ENCODE results near the gene DENND6B. TPM values are rescaled to one million over a fixed set of nuclear protein-coding genes. Genes with fewer than 3 reads are reported as not detected.

Gene DENND6B
- total RNA-seq, 1 donor from 2014 or later = 2.7 TPM

DNA sequence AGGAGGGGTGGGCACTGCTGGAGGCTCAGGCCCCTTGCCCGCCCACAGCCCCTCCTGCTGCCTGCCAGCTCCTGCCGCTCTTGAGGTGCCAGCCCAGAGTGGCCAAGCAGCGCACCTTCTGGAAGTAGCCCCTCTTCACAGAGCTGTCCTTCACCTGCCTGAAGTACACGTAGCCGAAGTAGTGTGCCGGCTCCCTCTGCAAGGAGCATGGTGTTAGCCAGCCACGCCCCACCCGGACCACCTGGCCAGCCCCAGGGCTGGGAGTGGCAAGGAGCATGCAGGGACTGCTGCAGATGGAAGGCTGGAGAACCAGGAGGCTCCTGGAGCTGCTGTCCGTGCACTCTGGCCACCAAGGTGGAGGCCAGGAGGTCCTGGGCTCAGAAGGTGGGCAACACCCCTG lies 9.6 kb downstream of the DENND6B start:
- intact Hi-C loops (cut with micrococcal nuclease) = no loop called here
- no peaks in the 10 kb centered on the region for H3K9me3 Mint-ChIP-seq

DNA sequence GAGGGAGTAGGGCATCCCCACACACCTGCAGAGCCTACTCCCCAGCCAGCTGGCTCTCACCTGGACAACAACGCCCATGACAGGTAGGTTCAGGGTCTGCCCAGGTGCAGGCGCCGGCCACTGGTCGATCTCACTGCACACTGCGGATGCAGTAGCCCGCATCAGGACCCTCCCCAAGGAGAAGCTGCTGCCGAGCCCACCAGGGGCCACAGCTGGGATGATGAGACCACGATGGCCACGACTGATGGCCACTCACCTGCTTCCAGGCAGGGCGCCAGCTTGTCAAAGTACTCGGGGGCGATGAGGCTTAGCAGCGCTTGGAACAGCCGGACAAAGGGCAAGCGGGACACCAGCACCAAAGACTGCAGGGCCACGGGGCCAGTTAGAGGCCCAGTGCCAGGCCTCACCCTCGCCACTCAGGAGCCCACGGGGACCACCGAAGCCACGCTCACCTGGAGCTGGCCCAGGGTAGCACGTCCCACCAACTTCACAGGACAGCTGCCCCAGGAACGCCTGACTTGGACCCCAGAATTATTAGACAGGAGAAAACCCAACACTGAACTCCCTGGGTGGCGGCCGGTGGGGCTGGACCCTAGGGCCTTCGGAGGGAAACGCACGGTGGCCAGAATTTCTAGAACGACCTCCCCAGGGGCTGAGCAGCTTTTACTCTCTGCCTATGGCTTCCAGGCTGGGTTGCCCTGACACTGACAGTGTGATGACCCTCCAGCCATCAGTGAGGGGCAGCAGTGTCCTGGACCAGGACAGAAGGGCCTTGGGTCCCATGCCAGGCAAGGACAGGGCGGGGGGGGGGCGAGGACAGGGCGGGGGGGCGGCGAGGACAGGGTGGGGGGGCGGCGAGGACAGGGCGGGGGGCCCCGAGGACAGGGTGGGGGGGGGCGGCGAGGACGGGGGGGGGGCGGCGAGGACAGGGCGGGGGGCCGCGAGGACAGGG lies 10.4 kb downstream of the DENND6B start:
- Mint-ChIP-seq H3K4me1 (ENCODE audit: low read depth) (peaks cover 11% of the 10 kb centered on the region), H3K9me3 (no peaks in the 10 kb centered on the region), H3K36me3 (ENCODE audit: low read depth) (no peaks in the 10 kb centered on the region), H3K27ac (no peak overlapping the region), H3K4me3 (ENCODE audit: low read depth) (no peak overlapping the region), H3K27me3 (ENCODE audit: low read depth) (no peaks in the 10 kb centered on the region)
- intact Hi-C loops (cut with micrococcal nuclease) = no loop called here
- no peak for DNase-seq (ENCODE audit: low spot score)

More for the DNA sequence above, 9.6 kb downstream of the DENND6B start:
- no peaks in the 10 kb centered on the region for H3K27me3 Mint-ChIP-seq (ENCODE audit: low read depth)
- DNase-seq (ENCODE audit: low spot score) = no peak
- H3K27ac Mint-ChIP-seq = no peak overlapping the region
- no peak overlapping the region for H3K4me3 Mint-ChIP-seq (ENCODE audit: low read depth)
- H3K36me3 Mint-ChIP-seq (ENCODE audit: low read depth) = no peaks in the 10 kb centered on the region
- peaks cover 11% of the 10 kb centered on the region for H3K4me1 Mint-ChIP-seq (ENCODE audit: low read depth)

DNA sequence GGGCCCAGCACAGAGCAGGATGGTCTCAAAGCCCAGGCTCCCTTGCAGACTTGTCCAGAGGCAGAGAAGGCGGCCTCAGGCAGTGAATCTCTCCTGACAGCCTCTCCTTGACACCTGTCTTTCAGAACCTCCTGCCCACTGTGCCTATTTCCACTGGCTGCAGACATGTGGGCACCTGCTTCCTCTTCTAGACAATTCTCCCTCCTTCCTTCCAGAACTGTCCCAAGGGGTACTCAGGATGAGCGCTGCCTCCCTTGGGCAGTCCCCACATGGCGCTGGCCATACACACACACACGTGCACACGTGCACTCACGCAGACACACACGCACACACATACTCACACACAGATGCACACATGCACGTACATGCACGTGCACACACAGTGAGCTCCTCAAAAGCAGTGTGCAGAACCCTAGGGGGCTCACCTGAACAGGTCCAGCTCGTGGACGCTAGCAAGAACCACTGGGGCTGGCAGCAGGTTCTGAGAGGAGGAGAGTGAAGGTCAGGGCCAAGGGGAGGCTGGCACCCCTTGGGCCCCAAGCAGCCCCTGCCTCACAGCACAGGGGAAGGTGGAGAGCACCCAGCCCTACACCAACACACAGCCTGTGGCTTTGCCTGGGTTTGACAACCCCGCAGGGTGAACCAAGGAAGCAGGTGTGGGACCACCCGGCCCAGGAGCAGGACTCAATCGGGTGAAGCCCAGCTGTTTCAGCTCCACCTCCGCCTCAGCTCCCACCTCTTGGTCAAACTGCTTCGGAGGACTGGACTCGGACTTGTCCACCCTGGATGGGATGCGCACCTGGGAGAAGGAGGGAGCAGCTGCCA lies 11.3 kb downstream of the DENND6B start:
- Mint-ChIP-seq H3K4me1 (ENCODE audit: low read depth) (peaks cover 11% of the 10 kb centered on the region), H3K36me3 (ENCODE audit: low read depth) (no peaks in the 10 kb centered on the region), H3K27me3 (ENCODE audit: low read depth) (no peaks in the 10 kb centered on the region), H3K27ac (no peak overlapping the region), H3K9me3 (no peaks in the 10 kb centered on the region), H3K4me3 (ENCODE audit: low read depth) (no peak overlapping the region)
- intact Hi-C loops (cut with micrococcal nuclease) = no loop called here
- no peak for DNase-seq (ENCODE audit: low spot score)

DNA sequence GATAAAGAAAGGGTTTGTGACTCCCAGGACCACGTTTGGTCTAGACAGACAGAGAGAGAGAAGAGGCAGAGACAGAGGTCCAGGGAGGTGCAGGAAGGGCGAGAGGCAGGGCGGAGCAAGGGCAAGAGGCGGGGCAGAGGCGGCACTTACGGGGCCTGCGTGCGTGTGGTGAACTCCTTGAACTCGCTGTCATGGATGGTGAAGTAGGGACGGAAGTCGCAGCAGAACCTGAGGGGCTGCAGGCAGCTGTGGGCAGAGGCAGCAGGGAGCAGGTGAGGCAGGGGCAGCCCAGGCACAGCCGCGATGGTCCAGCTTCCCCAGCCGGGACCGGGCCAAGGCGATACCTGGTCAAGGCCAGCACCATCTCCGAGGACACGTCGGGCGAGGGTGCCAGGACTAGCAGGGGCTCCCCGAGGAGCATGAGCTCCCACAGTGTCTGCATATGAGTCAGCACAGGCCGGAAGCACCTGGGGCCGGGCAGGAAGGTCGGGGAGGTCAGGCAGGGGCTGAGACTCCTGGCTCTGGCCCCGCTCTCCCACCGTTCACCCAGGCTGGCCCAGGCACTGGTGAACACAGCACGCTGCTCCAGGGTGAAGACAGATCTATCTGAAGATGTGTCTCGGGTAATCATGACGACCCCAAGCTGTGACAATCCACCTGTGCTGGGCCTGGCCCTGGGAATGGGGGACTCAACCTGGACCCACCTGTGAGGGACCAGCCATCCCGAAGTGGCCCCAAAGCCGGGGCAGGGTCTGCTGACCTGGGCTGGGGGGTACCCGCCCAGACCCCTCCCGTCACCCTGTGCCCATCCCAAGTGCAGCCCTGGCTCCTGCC lies 12.1 kb downstream of the DENND6B start:
- H3K27ac Mint-ChIP-seq = peak overlapping the region; percentile 73
- DNase-seq (ENCODE audit: low spot score) = peak; percentile 72
- no peaks in the 10 kb centered on the region for H3K9me3 Mint-ChIP-seq
- peaks cover 11% of the 10 kb centered on the region for H3K4me1 Mint-ChIP-seq (ENCODE audit: low read depth)
- H3K36me3 Mint-ChIP-seq (ENCODE audit: low read depth) = no peaks in the 10 kb centered on the region
- no peaks in the 10 kb centered on the region for H3K27me3 Mint-ChIP-seq (ENCODE audit: low read depth)
- intact Hi-C loops (cut with micrococcal nuclease) = loop anchor here (5.0 kb wide), 1 partner anchor 42 kb away; the partner anchor contains the start of gene MAPK11
- peak overlapping the region; percentile 81 for H3K4me3 Mint-ChIP-seq (ENCODE audit: low read depth)

DNA sequence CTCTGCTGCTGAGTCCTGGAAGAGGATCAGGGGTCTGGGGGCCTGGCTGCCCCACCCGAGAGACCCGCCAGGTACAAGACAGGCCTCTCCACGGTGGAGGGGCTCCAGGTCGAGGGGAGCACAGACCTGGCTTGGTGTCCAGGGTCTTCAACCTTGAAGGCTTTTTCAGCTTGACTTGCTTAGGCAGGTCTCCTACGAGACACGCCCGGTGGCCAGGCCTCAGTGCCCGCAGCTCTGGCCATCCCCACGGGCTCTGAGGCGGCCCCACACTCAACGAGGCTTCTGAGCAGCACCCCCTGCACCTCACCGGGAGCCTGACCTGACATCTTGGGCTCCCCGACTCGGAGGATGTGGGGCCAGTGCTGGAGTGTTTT lies 12.7 kb downstream of the DENND6B start:
- DNase-seq (ENCODE audit: low spot score) = no peak
- Mint-ChIP-seq H3K4me3 (ENCODE audit: low read depth) (peak overlapping the region; percentile 81), H3K4me1 (ENCODE audit: low read depth) (peaks cover 11% of the 10 kb centered on the region), H3K27me3 (ENCODE audit: low read depth) (no peaks in the 10 kb centered on the region), H3K27ac (peak overlapping the region; percentile 73), H3K36me3 (ENCODE audit: low read depth) (no peaks in the 10 kb centered on the region), H3K9me3 (no peaks in the 10 kb centered on the region)
- intact Hi-C loops (cut with micrococcal nuclease) = loop anchor here (5.0 kb wide), 1 partner anchor 42 kb away; the partner anchor contains the start of gene MAPK11

DNA sequence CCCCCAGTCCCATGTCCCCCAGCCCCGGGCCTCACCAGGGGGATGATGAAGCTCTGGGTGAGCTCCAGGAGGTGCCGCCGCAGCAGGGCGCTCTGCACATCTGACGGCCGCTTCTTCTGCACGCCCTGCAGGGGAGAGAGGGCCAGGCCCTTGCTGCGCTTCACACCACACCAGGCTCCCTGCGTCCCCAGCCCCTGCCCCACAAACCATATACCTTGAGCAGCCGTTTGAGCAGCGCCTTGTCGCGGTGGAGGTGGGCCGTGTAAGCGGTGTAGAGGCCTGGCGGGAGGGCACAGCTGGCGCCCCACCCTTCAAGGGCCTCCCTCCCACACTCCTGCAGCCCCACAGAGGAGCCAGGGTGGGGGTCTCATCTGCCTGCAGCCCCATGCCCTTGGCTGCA lies 13.2 kb downstream of the DENND6B start:
- H3K4me1 Mint-ChIP-seq (ENCODE audit: low read depth) = peaks cover 12% of the 10 kb centered on the region
- no peak for DNase-seq (ENCODE audit: low spot score)
- peak overlapping the region; percentile 81 for H3K4me3 Mint-ChIP-seq (ENCODE audit: low read depth)
- peak overlapping the region; percentile 58 for H3K27ac Mint-ChIP-seq
- no peaks in the 10 kb centered on the region for H3K9me3 Mint-ChIP-seq
- intact Hi-C loops (cut with micrococcal nuclease) = loop anchor here (5.0 kb wide), 1 partner anchor 41 kb away; the partner anchor contains the start of gene MAPK11
- no peaks in the 10 kb centered on the region for H3K36me3 Mint-ChIP-seq (ENCODE audit: low read depth)
- peaks cover 2% of the 10 kb centered on the region for H3K27me3 Mint-ChIP-seq (ENCODE audit: low read depth)

DNA sequence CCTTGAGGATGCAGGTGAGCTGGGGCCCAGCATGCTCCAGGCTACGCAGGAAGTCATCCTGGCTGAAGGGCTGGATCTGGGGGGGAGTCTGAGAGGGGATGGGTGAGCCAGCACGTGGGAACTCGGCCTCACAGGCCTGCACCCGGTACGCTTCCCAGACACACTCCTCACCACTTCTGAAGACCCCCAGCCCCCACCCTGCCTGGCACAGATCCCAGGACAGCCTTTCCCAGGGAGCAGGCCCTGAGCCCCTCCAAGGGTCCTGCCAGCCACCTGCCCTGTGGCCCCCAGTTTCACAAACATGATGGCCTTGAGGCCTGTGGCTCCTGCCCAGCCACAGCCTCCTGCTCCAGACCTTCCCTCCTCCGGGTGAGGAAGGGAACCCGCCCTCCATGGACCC lies 13.8 kb downstream of the DENND6B start:
- Mint-ChIP-seq H3K9me3 (no peaks in the 10 kb centered on the region), H3K36me3 (ENCODE audit: low read depth) (no peaks in the 10 kb centered on the region), H3K27ac (no peak overlapping the region), H3K4me1 (ENCODE audit: low read depth) (peaks cover 12% of the 10 kb centered on the region), H3K27me3 (ENCODE audit: low read depth) (peaks cover 2% of the 10 kb centered on the region), H3K4me3 (ENCODE audit: low read depth) (no peak overlapping the region)
- DNase-seq (ENCODE audit: low spot score) = no peak
- intact Hi-C loops (cut with micrococcal nuclease) = loop anchor here (5.0 kb wide), 1 partner anchor 41 kb away; the partner anchor contains the start of gene MAPK11

DNA sequence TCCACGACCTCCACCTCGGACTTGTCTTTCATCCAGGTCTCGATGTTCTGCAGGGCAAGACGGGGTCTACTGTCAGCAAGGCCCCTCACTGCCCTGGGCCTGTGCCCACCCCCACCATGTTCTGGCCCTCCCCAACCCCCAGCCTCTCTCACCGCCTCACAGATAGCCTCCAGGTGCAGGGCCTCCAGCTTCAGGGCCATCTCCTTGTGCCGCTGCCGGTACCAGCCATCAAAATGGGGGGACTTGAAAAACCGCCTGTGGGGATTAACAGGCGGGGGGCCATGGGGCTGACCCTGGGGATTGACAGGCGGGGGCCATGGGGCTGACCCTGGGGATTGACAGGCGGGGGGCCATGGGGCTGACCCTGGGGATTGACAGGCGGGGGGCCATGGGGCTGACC lies 14.4 kb downstream of the DENND6B start:
- Mint-ChIP-seq H3K36me3 (ENCODE audit: low read depth) (no peaks in the 10 kb centered on the region), H3K9me3 (no peaks in the 10 kb centered on the region), H3K27me3 (ENCODE audit: low read depth) (peaks cover 2% of the 10 kb centered on the region), H3K4me3 (ENCODE audit: low read depth) (no peak overlapping the region), H3K27ac (no peak overlapping the region), H3K4me1 (ENCODE audit: low read depth) (peaks cover 12% of the 10 kb centered on the region)
- intact Hi-C loops (cut with micrococcal nuclease) = loop anchor here (5.0 kb wide), 1 partner anchor 40 kb away; the partner anchor contains the start of gene MAPK11
- no peak for DNase-seq (ENCODE audit: low spot score)

DNA sequence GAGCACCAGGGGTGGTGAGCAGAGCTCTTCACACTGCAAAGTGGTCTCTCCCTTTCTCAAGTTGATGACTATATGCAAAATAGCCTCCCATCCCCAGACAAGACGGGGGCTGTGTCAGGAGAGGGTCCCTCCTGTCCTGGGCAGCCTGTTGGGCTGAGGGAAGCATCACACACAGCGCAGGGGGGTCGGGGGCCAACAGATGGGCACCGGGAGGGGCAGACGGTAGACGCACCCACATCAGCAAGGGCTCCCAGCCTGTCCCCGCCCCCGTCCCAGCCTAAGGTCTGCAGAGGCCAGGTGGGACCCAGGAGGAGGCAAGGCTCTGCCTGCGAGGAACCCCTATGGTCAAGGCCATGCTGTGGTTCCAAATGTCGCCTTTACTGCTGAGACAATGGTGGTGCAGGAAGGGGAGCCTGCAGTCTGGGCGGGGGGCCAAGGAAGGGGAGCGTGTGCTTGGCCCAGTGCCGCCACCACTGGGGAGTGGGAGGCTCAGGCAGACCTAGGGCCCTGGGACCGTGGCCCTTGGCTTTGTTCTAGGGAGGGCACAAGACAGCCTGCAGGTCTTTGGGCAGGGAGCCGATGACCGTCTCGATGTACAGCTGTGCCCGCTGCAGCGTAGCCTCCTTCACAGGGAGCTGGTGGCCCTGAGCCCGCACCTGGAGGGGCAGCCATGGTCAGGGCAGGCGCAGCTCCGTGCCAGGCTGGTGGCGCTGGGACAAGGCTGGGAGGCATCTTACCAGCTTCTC lies 15.0 kb downstream of the DENND6B start:
- H3K4me3 Mint-ChIP-seq (ENCODE audit: low read depth) = no peak overlapping the region
- H3K27ac Mint-ChIP-seq = no peak overlapping the region
- H3K4me1 Mint-ChIP-seq (ENCODE audit: low read depth) = peaks cover 12% of the 10 kb centered on the region
- peaks cover 2% of the 10 kb centered on the region for H3K27me3 Mint-ChIP-seq (ENCODE audit: low read depth)
- H3K36me3 Mint-ChIP-seq (ENCODE audit: low read depth) = no peaks in the 10 kb centered on the region
- DNase-seq (ENCODE audit: low spot score) = no peak
- H3K9me3 Mint-ChIP-seq = no peaks in the 10 kb centered on the region
- intact Hi-C loops (cut with micrococcal nuclease) = loop anchor here (5.0 kb wide), 1 partner anchor 39 kb away; the partner anchor contains the start of gene MAPK11

DNA sequence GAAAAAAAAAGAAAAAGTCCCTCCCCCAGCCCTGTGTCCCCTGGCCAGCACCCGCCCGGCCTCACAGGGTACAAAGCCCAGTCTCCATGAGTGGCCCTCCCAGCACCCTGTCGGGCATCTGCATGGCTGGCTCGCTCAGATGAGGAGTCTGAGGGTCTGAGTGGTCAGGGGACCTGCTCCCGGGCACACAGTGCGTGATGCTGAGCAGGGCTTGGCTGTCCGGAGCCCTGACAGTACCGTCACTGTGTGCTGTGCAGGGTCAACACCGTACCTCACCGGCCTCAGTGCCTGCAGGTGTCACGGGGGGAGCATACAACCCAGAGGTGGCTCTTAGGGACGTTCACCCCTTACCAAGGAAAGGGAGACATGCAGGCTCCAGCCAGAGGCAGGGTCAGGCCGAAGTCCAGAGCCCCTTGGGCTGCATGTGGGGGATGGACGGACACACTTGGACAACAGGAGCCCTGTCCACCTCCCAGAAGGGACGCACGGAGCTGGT lies 15.8 kb downstream of the DENND6B start:
- Mint-ChIP-seq H3K27ac (no peak overlapping the region), H3K27me3 (ENCODE audit: low read depth) (peaks cover 6% of the 10 kb centered on the region)
- intact Hi-C loops (cut with micrococcal nuclease) = loop anchor here (5.0 kb wide), 1 partner anchor 39 kb away; the partner anchor contains the start of gene MAPK11

DNA sequence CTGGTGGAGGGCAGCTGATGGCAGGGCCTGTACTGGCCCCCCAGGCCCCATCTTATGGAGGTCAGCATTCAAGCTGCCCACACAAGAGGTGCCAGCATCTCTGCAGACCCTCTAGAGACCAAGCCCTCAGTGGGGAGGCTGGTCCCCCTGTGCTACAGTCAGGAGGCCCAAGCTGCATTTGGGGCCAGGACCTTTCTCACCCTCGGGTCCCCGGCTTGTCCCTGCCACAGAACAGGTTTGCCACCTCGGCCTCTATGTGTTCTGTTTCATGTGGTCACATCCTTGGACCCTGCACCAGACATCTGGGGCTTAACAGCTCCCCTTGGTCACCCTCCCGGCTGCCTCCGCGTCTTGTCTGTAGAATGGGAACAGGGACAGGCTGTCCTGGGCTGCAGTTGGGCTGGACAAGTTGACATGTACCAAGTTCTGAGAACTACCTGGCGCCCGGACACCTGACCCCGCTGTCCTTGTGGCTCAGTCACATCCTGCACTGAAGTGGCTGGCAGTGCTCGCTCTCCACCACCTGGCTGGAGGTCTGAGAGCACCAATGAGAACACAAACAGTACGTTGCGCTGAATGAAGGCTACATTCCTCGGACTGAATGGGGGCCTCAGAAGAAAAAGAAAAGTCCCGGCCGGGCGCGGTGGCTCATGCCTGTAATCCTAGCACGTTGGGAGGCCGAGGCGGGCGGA lies 16.6 kb downstream of the DENND6B start:
- Mint-ChIP-seq H3K27ac (no peak overlapping the region), H3K27me3 (ENCODE audit: low read depth) (peaks cover 7% of the 10 kb centered on the region), H3K9me3 (no peaks in the 10 kb centered on the region), H3K36me3 (ENCODE audit: low read depth) (no peaks in the 10 kb centered on the region), H3K4me3 (ENCODE audit: low read depth) (no peak overlapping the region), H3K4me1 (ENCODE audit: low read depth) (peaks cover 14% of the 10 kb centered on the region)
- no peak for DNase-seq (ENCODE audit: low spot score)
- intact Hi-C loops (cut with micrococcal nuclease) = loop anchor here (5.0 kb wide), 1 partner anchor 38 kb away; the partner anchor contains the start of gene MAPK11

More for the DNA sequence above, 15.8 kb downstream of the DENND6B start:
- H3K4me1 Mint-ChIP-seq (ENCODE audit: low read depth) = peaks cover 16% of the 10 kb centered on the region
- no peaks in the 10 kb centered on the region for H3K36me3 Mint-ChIP-seq (ENCODE audit: low read depth)
- DNase-seq (ENCODE audit: low spot score) = no peak
- no peak overlapping the region for H3K4me3 Mint-ChIP-seq (ENCODE audit: low read depth)
- H3K9me3 Mint-ChIP-seq = no peaks in the 10 kb centered on the region

Data from activated T-helper 2 cell treated with anti-CD3 and anti-CD28 coated beads, Interferon-gamma antibody, Interleukin-2, Interleukin-4, amounts not matched to agents 10 μg/mL and 5 μg/mL and 100 μg/mL, durations not matched to agents 14 hours and 24 hours and 36 hours (primary cell).